Measurements from ENCODE around the gene SMCR8. TPM values are rescaled to one million over a fixed set of nuclear protein-coding genes. Genes with fewer than 3 reads are reported as not detected.

The SMCR8 gene
- total and polyA plus RNA-seq, 2 of the 13 experiments (the other 11 are each of a cell fraction or from before 2014, with no cell fraction given), result 7.6 to 11.8 TPM

- peaks cover 89% of the 10 kb centered on the region for H3K79me2 ChIP-seq (ENCODE audit: insufficient read depth, low read length)
- FAIRE-seq (no peak), ATAC-seq (no peak), DNase-seq (ENCODE audit: low spot score) (no peak)
- peaks cover 4 to 20% of the 10 kb centered on the region in 2 experiments; a peak in 4 of 5 replicates for H3K36me3 ChIP-seq (replicated peaks in 1 of 2; ENCODE audit: control insufficient read depth in 1 of 2, insufficient read depth in 2 of 2, low read length in 2 of 2)
- no peak overlapping the region for H2AFZ ChIP-seq (ENCODE audit: low read length)
- peak overlapping the region; percentile 88 for H3K27ac ChIP-seq (ENCODE audit: extremely low read length, insufficient read depth, low read length)
- intact Hi-C loops (cut with micrococcal nuclease; ENCODE audit: unreplicated experiment) (loop anchor here (5.0 to 10.0 kb wide), 2 partner anchors 49 to 58 kb away; partner anchors contain the start of genes FLII and SHMT1), in situ Hi-C loops (cut with HindIII; ENCODE audit: extremely low pct_ligation_motif_present, low pct_unique_long_range_greater_than_20kb) (no loop called here)
- no peaks in the 10 kb centered on the region; a peak in 1 of 5 replicates for H3K27me3 ChIP-seq (ENCODE audit: control insufficient read depth in 1 of 2, insufficient read depth in 2 of 2, low read length in 2 of 2)
- H3K4me2 ChIP-seq (ENCODE audit: low read depth, low read length), result peak overlapping the region; percentile 92
- H3K4me3 ChIP-seq (replicated peaks in 1 of 3; ENCODE audit: insufficient read depth in 1 of 3, low read depth in 2 of 3, low read length in 3 of 3), result peak overlapping the region; percentile 71 to 91 (median 80)
- ChIA-PET CTCF (ENCODE audit: low intra/inter-chr PET ratio, low total read pairs) (no interaction called here), POLR2A (interaction anchor here (1.6 kb wide), 1 partner anchor 91 kb away, joined by 7 read pairs; the partner anchor contains the start of gene LLGL1)
- TSS peak; percentile 67 for BruUV-seq (replicated peaks)
- no peaks in the 10 kb centered on the region for H3K9me3 ChIP-seq (ENCODE audit: low read length)
- H3K4me1 ChIP-seq (ENCODE audit: insufficient read depth, low read length), result peaks cover 70% of the 10 kb centered on the region
- peak overlapping the region; percentile 90 for H3K9ac ChIP-seq (ENCODE audit: insufficient read depth, low read depth, low read length)
- peaks cover 16% of the 10 kb centered on the region for H4K20me1 ChIP-seq (ENCODE audit: insufficient read depth, low read length)
- TF ChIP-seq KDM5A (IDR thresholded peaks at IDR 0.05; ENCODE audit: borderline replicate concordance, low read length) (peak; percentile 92), SMAD3 (CRISPR knock-in tag; IDR thresholded peaks at IDR 0.05) (no peak), ZNF333 (CRISPR knock-in tag; IDR thresholded peaks at IDR 0.05; ENCODE audit: borderline replicate concordance) (0 out of 2 replicates have a peak, but pooled peaks have one; percentile 36), KDM2A (CRISPR knock-in tag; IDR thresholded peaks at IDR 0.05; ENCODE audit: borderline replicate concordance, low read depth) (no peak), ZNF292 (CRISPR knock-in tag; IDR thresholded peaks at IDR 0.05; ENCODE audit: borderline replicate concordance, low read depth) (no peak), ZNF296 (CRISPR knock-in tag; conservative IDR thresholded peaks at IDR 0.05) (0 out of 2 replicates have a peak, but pooled peaks have one; percentile 35), GLI4 (CRISPR knock-in tag; IDR thresholded peaks at IDR 0.05; ENCODE audit: borderline replicate concordance) (0 out of 2 replicates have a peak, but pooled peaks have one; percentile 37), HIC2 (CRISPR knock-in tag; IDR thresholded peaks at IDR 0.05; ENCODE audit: low read depth) (no peak), PAX8 (CRISPR knock-in tag; IDR thresholded peaks at IDR 0.05; ENCODE audit: borderline replicate concordance) (0 out of 2 replicates have a peak, but pooled peaks have one; percentile 6), SP2 (CRISPR knock-in tag; IDR thresholded peaks at IDR 0.05) (0 out of 2 replicates have a peak, but pooled peaks have one; percentile 2), ZC3H4 (CRISPR knock-in tag; IDR thresholded peaks at IDR 0.05; ENCODE audit: borderline replicate concordance) (no peak), TMF1 (CRISPR knock-in tag; IDR thresholded peaks at IDR 0.05; ENCODE audit: low read depth) (peak; percentile 21; the same call in 1 of the 2 replicates), ZNF878 (CRISPR knock-in tag; IDR thresholded peaks at IDR 0.05) (no peak), ZNF563 (CRISPR knock-in tag; IDR thresholded peaks at IDR 0.05) (0 out of 2 replicates have a peak, but pooled peaks have one; percentile 15)
- 4% methylated on average over 15 of the region's 18 CpGs for WGBS (ENCODE audit: low lambda C conversion rate)
Observed at GRCh38 chr17:18315562-18315922, 449 bp downstream of the SMCR8 start.
